Skeletal muscle tissue (tissue), 4 donors: Measurements from ENCODE around the gene HTR6. TPM values are rescaled to one million over a fixed set of nuclear protein-coding genes. Genes with fewer than 3 reads are reported as not detected.

Experiments
- H3K27ac ChIP-seq: one replicate; pipeline ENCODE4 v1.7.0; 2013; ENCODE audit warnings: mild to moderate bottlenecking, low read depth, low read length, inconsistent platforms
- H3K27me3 ChIP-seq, 3 donors: one replicate each; pipeline ENCODE4 v1.7.0; 2013; ENCODE audit warnings: low read length in 3 of 3; ENCODE audit not compliant: control insufficient read depth in 3 of 3, insufficient read depth in 3 of 3
- H3K36me3 ChIP-seq, 3 donors: one replicate each; pipeline ENCODE4 v1.7.0; 2013; ENCODE audit warnings: low read length in 3 of 3; ENCODE audit not compliant: control insufficient read depth in 3 of 3, insufficient read depth in 3 of 3
- H3K4me1 ChIP-seq, 3 donors: one replicate each; pipeline ENCODE4 v1.7.0; 2013; ENCODE audit warnings: low read length in 3 of 3, mild to moderate bottlenecking in 3 of 3; ENCODE audit not compliant: control insufficient read depth in 3 of 3, insufficient read depth in 3 of 3
- H3K4me3 ChIP-seq, 3 donors: one replicate each; pipeline ENCODE4 v1.7.0; 2013; ENCODE audit warnings: low read length in 3 of 3
- H3K9ac ChIP-seq, 3 donors: one replicate each; pipeline ENCODE4 v1.7.0; 2013; ENCODE audit warnings: low read length in 3 of 3, mild to moderate bottlenecking in 3 of 3, moderate library complexity in 2 of 3, low read depth in 1 of 3
- H3K9me3 ChIP-seq, 3 donors: one replicate each; pipeline ENCODE4 v1.7.0; 2013; ENCODE audit warnings: low read length in 3 of 3; ENCODE audit not compliant: control insufficient read depth in 3 of 3
- total RNA-seq: library from RNA; depleted of rRNA; stranded (reverse); fragments of >200 nt; gene quantifications from one replicate; pipeline ENCODE4 v1.2.3, GENCODE V29; 2014
- donor health status: Osteomylitis.

The HTR6 gene
- total RNA-seq, 1 donor from 2014 or later: not detected

- H3K4me1 ChIP-seq: no peaks in the 10 kb centered on the region
- H3K36me3 ChIP-seq: peaks cover 0 to 3% (median 2%) of the 10 kb centered on the region in 3 donors
- no peaks in the 10 kb centered on the region for H3K9me3 ChIP-seq
- peaks cover 4 to 8% (median 7%) of the 10 kb centered on the region in 3 donors for H3K27me3 ChIP-seq
- no peak overlapping the region for H3K4me3 ChIP-seq
- no peak overlapping the region for H3K27ac ChIP-seq
- H3K9ac ChIP-seq: no peak overlapping the region
These were observed 16.0 kb downstream of the HTR6 start for GRCh38 chr1:19680644-19681043.

GRCh38 chr1:19682257-19682656 lies 17.6 kb downstream of the HTR6 start:
- Histone ChIP-seq H3K27ac (no peak overlapping the region), H3K36me3 (peaks cover 0 to 3% (median 2%) of the 10 kb centered on the region in 3 donors), H3K9me3 (no peaks in the 10 kb centered on the region), H3K4me3 (no peak overlapping the region), H3K9ac (no peak overlapping the region), H3K27me3 (peaks cover 3 to 7% (median 4%) of the 10 kb centered on the region in 3 donors), H3K4me1 (no peaks in the 10 kb centered on the region)

GRCh38 chr1:19682901-19683300 lies 18.2 kb downstream of the HTR6 start:
- Histone ChIP-seq H3K4me1 (peaks cover 0 to 3% (median 0%) of the 10 kb centered on the region in 3 donors), H3K27me3 (peaks cover 3 to 7% (median 4%) of the 10 kb centered on the region in 3 donors), H3K27ac (no peak overlapping the region), H3K4me3 (no peak overlapping the region), H3K9me3 (peaks cover 0 to 3% (median 0%) of the 10 kb centered on the region in 3 donors), H3K9ac (no peak overlapping the region), H3K36me3 (peaks cover 0 to 5% (median 3%) of the 10 kb centered on the region in 3 donors)

GRCh38 chr1:19683351-19683750 lies 18.7 kb downstream of the HTR6 start:
- Histone ChIP-seq H3K36me3 (peaks cover 0 to 5% (median 3%) of the 10 kb centered on the region in 3 donors), H3K27me3 (peaks cover 3 to 6% (median 4%) of the 10 kb centered on the region in 3 donors), H3K27ac (no peak overlapping the region), H3K4me3 (no peak overlapping the region), H3K9ac (no peak overlapping the region), H3K9me3 (peaks cover 0 to 3% (median 0%) of the 10 kb centered on the region in 3 donors), H3K4me1 (peaks cover 0 to 7% (median 0%) of the 10 kb centered on the region in 3 donors)

- H3K36me3 ChIP-seq: peaks cover 0 to 5% (median 3%) of the 10 kb centered on the region in 3 donors
- H3K4me3 ChIP-seq: no peak overlapping the region
- peaks cover 0 to 3% (median 0%) of the 10 kb centered on the region in 3 donors for H3K9me3 ChIP-seq
- H3K4me1 ChIP-seq: peaks cover 0 to 13% (median 5%) of the 10 kb centered on the region in 3 donors
- H3K27ac ChIP-seq: no peak overlapping the region
- H3K9ac ChIP-seq: no peak overlapping the region
- peaks cover 0 to under 1% (median 0%) of the 10 kb centered on the region in 3 donors for H3K27me3 ChIP-seq
These were observed 20.0 kb downstream of the HTR6 start for GRCh38 chr1:19684677-19685076.

- Histone ChIP-seq H3K4me3 (no peak overlapping the region), H3K36me3 (peaks cover 0 to 5% (median 3%) of the 10 kb centered on the region in 3 donors), H3K9me3 (peaks cover 0 to 3% (median 0%) of the 10 kb centered on the region in 3 donors), H3K27me3 (no peaks in the 10 kb centered on the region), H3K9ac (no peak overlapping the region), H3K4me1 (peaks cover 0 to 13% (median 5%) of the 10 kb centered on the region in 3 donors), H3K27ac (no peak overlapping the region)
These were observed 21.3 kb downstream of the HTR6 start for GRCh38 chr1:19685994-19686393.

- no peaks in the 10 kb centered on the region for H3K27me3 ChIP-seq
- peaks cover 0 to 5% (median 3%) of the 10 kb centered on the region in 3 donors for H3K36me3 ChIP-seq
- H3K4me1 ChIP-seq: peaks cover 0 to 13% (median 5%) of the 10 kb centered on the region in 3 donors
- H3K4me3 ChIP-seq: no peak overlapping the region
- H3K9me3 ChIP-seq: peaks cover 0 to 3% (median 0%) of the 10 kb centered on the region in 3 donors
- no peak overlapping the region for H3K9ac ChIP-seq
- no peak overlapping the region for H3K27ac ChIP-seq
These were observed 22.7 kb downstream of the HTR6 start for GRCh38 chr1:19687414-19687813.

- H3K4me3 ChIP-seq: no peak overlapping the region
- no peak overlapping the region for H3K27ac ChIP-seq
- H3K4me1 ChIP-seq: peaks cover 0 to 13% (median 5%) of the 10 kb centered on the region in 3 donors
- no peak overlapping the region for H3K9ac ChIP-seq
- H3K9me3 ChIP-seq: peaks cover 0 to 3% (median 0%) of the 10 kb centered on the region in 3 donors
- H3K27me3 ChIP-seq: no peaks in the 10 kb centered on the region
- peaks cover 0 to 5% (median 2%) of the 10 kb centered on the region in 3 donors for H3K36me3 ChIP-seq
These were observed 23.6 kb downstream of the HTR6 start for GRCh38 chr1:19688041-19688842.

GRCh38 chr1:19689085-19689757 lies 24.5 kb downstream of the HTR6 start:
- Histone ChIP-seq H3K27me3 (no peaks in the 10 kb centered on the region), H3K36me3 (peaks cover 0 to 6% (median 0%) of the 10 kb centered on the region in 3 donors), H3K4me1 (peaks cover 0 to 13% (median 5%) of the 10 kb centered on the region in 3 donors), H3K9me3 (peaks cover 0 to 3% (median 0%) of the 10 kb centered on the region in 3 donors), H3K27ac (no peak overlapping the region), H3K9ac (no peak overlapping the region), H3K4me3 (no peak overlapping the region)
